GM21529 (cell line): Measurements from ENCODE around the gene MORC1.
"Not testable (repeated sequence)": the region's sequence is repeated elsewhere in the genome, so short reads cannot be mapped to it uniquely, and the experiment has no call there.

Experiments
- ATAC-seq: cut with Tn5 transposase; IDR thresholded peaks from one replicate; pipeline ENCODE4 v1.9.1; 2021; ENCODE audit not compliant: unreplicated experiment

Gene MORC1

GRCh38 chr3:109117939-109118338 lies at the start of gene MORC1:
Gene MORC1, minus strand, starts transcription at chr3:109118134. Its CDS starts 75 bp downstream, at chr3:109118059.
- no peak for ATAC-seq

- ATAC-seq, result no peak
Measured at GRCh38 chr3:109165905-109166304, 48.0 kb upstream of the MORC1 start.

GRCh38 chr3:109161487-109162123 lies 43.7 kb upstream of the MORC1 start:
- no peak for ATAC-seq

- no peak for ATAC-seq
Measured at GRCh38 chr3:109155828-109156227, 37.9 kb upstream of the MORC1 start.

GRCh38 chr3:109154979-109155378 lies 37.0 kb upstream of the MORC1 start:
- ATAC-seq, result no peak

- no peak for ATAC-seq
Measured at GRCh38 chr3:109152320-109152719, 34.4 kb upstream of the MORC1 start.

- ATAC-seq, result no peak
Measured at GRCh38 chr3:109149078-109149477, 31.1 kb upstream of the MORC1 start.

- no peak for ATAC-seq
Measured at GRCh38 chr3:109143646-109144045, 25.7 kb upstream of the MORC1 start.

- no peak for ATAC-seq
Measured at GRCh38 chr3:109140318-109140717, 22.4 kb upstream of the MORC1 start.

- no peak for ATAC-seq
Measured at GRCh38 chr3:109137761-109138160, 19.8 kb upstream of the MORC1 start.

GRCh38 chr3:109136523-109136922 lies 18.6 kb upstream of the MORC1 start, which contains the start of gene C3orf85:
Gene C3orf85, plus strand, starts transcription at chr3:109136719. Its CDS starts 129 bp downstream, at chr3:109136848.
- no peak for ATAC-seq

GRCh38 chr3:109133474-109133816 lies 15.5 kb upstream of the MORC1 start:
- not testable (repeated sequence) for ATAC-seq

GRCh38 chr3:109132801-109133473 lies 15.0 kb upstream of the MORC1 start:
- ATAC-seq, result no peak

GRCh38 chr3:109131276-109131675 lies 13.3 kb upstream of the MORC1 start:
- no peak for ATAC-seq

- ATAC-seq, result no peak
Measured at GRCh38 chr3:109127553-109127952, 9.6 kb upstream of the MORC1 start.

GRCh38 chr3:109125902-109126301 lies 8.0 kb upstream of the MORC1 start:
- ATAC-seq, result no peak

GRCh38 chr3:109122690-109123089 lies 4.8 kb upstream of the MORC1 start:
- ATAC-seq, result no peak

GRCh38 chr3:109118584-109118983 lies 650 bp upstream of the MORC1 start:
- ATAC-seq, result no peak

- ATAC-seq, result no peak
Measured at GRCh38 chr3:109116031-109116430, 1.9 kb downstream of the MORC1 start.

GRCh38 chr3:109115451-109115850 lies 2.5 kb downstream of the MORC1 start:
- ATAC-seq, result no peak

- no peak for ATAC-seq
Measured at GRCh38 chr3:109114746-109115145, 3.2 kb downstream of the MORC1 start.

- ATAC-seq, result no peak
Measured at GRCh38 chr3:109112946-109113760, 4.8 kb downstream of the MORC1 start.
